ENCODE measurements around the gene CLEC16A. TPM values are rescaled to one million over a fixed set of nuclear protein-coding genes. Genes with fewer than 3 reads are reported as not detected.
A peak's percentile ranks its signal among the peaks of the same experiment; 100 is the strongest.

CLEC16A gene
- total and polyA plus RNA-seq, 9 of the 15 experiments (the other 6 are each of a cell fraction or from before 2014, with no cell fraction given), result 1.00 to 22.3 (median 10.0) TPM

- 3% methylated on average over 45 of the region's 55 CpGs for WGBS (ENCODE audit: insufficient coverage, low coverage, missing lambda C conversion rate)
- Histone ChIP-seq H3K27me3 (ENCODE audit: control insufficient read depth in 2 of 2, insufficient read depth in 2 of 2, low read length in 2 of 2) (no peaks in the 10 kb centered on the region), H3K4me3 (peak within 1 kb of the TSS; percentile 64), H3K4me1 (replicated peaks in 1 of 2; ENCODE audit: control insufficient read depth in 2 of 2, insufficient read depth in 2 of 2, low read length in 2 of 2) (peaks cover 51 to 66% of the 10 kb centered on the region in 2 experiments), H3K4me2 (ENCODE audit: insufficient read depth, low read length) (peak within 1 kb of the TSS; percentile 87), H3K79me2 (ENCODE audit: control insufficient read depth, insufficient read depth, low read length) (peaks cover 71% of the 10 kb centered on the region), H2AFZ (ENCODE audit: low read depth, low read length) (peak within 1 kb of the TSS; percentile 94), H3K9me1 (ENCODE audit: control insufficient read depth, insufficient read depth, low read length) (peaks cover 16% of the 10 kb centered on the region), H3K36me3 (ENCODE audit: control insufficient read depth, insufficient read depth, low read length) (peaks cover 24% of the 10 kb centered on the region; the same call in 2 of the 3 replicates), H3K9me3 (replicated peaks; ENCODE audit: control insufficient read depth, insufficient read depth, low read depth, low read length) (no peaks in the 10 kb centered on the region), H4K20me1 (replicated peaks; ENCODE audit: control insufficient read depth, insufficient read depth, low read length) (peaks cover 49% of the 10 kb centered on the region), H3K27ac (ENCODE audit: extremely low read depth, low read depth, low read length) (peak within 1 kb of the TSS; percentile 64), H3K9ac (ENCODE audit: insufficient read depth in 1 of 2, low read depth in 2 of 2, low read length in 2 of 2) (peak within 1 kb of the TSS; percentile 67 to 89)
- DNase-seq (ENCODE audit: extremely low read depth in 1 of 4, low spot score in 3 of 4) (peak; percentile 95 to 100 (median 100)), ATAC-seq (peak; percentile 90), FAIRE-seq (peak; percentile 84)
- ChIA-PET CTCF (ENCODE audit: low intra/inter-chr PET ratio) (interaction anchor here (0.7 kb wide), 1 partner anchor 431 kb away, joined by 3 read pairs; no protein-coding TSS in a partner anchor), POLR2A (interaction anchor here (0.6 to 1.0 kb wide), 7 partner anchors 9 to 877 kb away, joined by 3 to 4 read pairs (median 3); no protein-coding TSS in a partner anchor)
- BruUV-seq (replicated peaks), result no TSS peak
- in situ Hi-C loops (cut with MboI), result no loop called here
- intact Hi-C loops (cut with micrococcal nuclease), result no loop called here
- TF ChIP-seq ATF1 (CRISPR knock-in tag; IDR thresholded peaks at IDR 0.05) (no peak), ATF1 (tag; IDR thresholded peaks at IDR 0.05) (0 out of 2 replicates have a peak, but pooled peaks have one; percentile 18), RFX1 (IDR thresholded peaks at IDR 0.05) (peak; percentile 61; the same call in 1 of the 2 replicates), CCNT2 (IDR thresholded peaks at IDR 0.05; ENCODE audit: borderline replicate concordance, extremely low read depth, insufficient read length, low read depth, low read length) (peak; percentile 76), USF2 (CRISPR knock-in tag; IDR thresholded peaks at IDR 0.05) (no peak), TSHZ1 (CRISPR knock-in tag; IDR thresholded peaks at IDR 0.05) (no peak), ZNF740 (CRISPR knock-in tag; IDR thresholded peaks at IDR 0.05) (no peak), ZNF740 (tag; IDR thresholded peaks at IDR 0.05) (peak in 1 of 2 experiments; percentile 41; a peak in 1 of 4 replicates), PRPF4 (IDR thresholded peaks at IDR 0.05; ENCODE audit: insufficient read depth, low read depth, low read length, poor library complexity, severe bottlenecking) (no peak), ERF (CRISPR knock-in tag; IDR thresholded peaks at IDR 0.05) (peak; percentile 28; the same call in 1 of the 2 replicates), NRF1 (conservative IDR thresholded peaks at IDR 0.05 in 1 of 2, IDR thresholded peaks at IDR 0.05 in 1 of 2) (peak; percentile 70 to 72), TFAP4 (CRISPR knock-in tag; IDR thresholded peaks at IDR 0.05; ENCODE audit: borderline replicate concordance) (peak; percentile 27; the same call in 1 of the 2 replicates), E2F5 (CRISPR knock-in tag; IDR thresholded peaks at IDR 0.05) (0 out of 2 replicates have a peak, but pooled peaks have one; percentile 31)
Measured at GRCh38 chr16:10942352-10943063, 1.9 kb upstream of the CLEC16A start, which contains the start of gene DEXI. Gene DEXI, minus strand, starts transcription at chr16:10942468. Its CDS starts 463 bp downstream, at chr16:10942005.

Data from K562 (cell line).